ENCODE measurements around the gene TGOLN2.
"Not testable (repeated sequence)": the region's sequence is repeated elsewhere in the genome, so short reads cannot be mapped to it uniquely, and the experiment has no call there.

- not testable (repeated sequence) for TF ChIP-seq CTCF (IDR thresholded peaks at IDR 0.05); ZFX (IDR thresholded peaks at IDR 0.05; ENCODE audit: borderline replicate concordance)
These were observed 1.9 kb upstream of the TGOLN2 start for GRCh38 chr2:85329701-85330100.
